Stomach (tissue), 9 donors: ENCODE results near the gene CHPF. TPM values are rescaled to one million over a fixed set of nuclear protein-coding genes. Genes with fewer than 3 reads are reported as not detected.

Source experiments
- DNase-seq, 2 donors: peaks; one replicate each; pipeline versions ENCODE4 v3.0.0 to v3.0.0-alpha.2; 2013 to 2019
- H3K27ac ChIP-seq, 5 donors: fragments of 200-600 bp in 4 of 5; sonication (generic) in 4 of 5; one replicate each; pipeline ENCODE4 v1.5.1; 2013 to 2019; ENCODE audit warnings: mild to moderate bottlenecking in 1 of 5, moderate library complexity in 1 of 5
- H3K27me3 ChIP-seq, 3 donors: fragments of 200-600 bp; sonication (generic); one replicate each; pipeline ENCODE4 v1.5.1; 2017 to 2019; ENCODE audit warnings: mixed run types in 1 of 3
- H3K36me3 ChIP-seq, 4 donors: fragments of 200-600 bp; sonication (generic); 1 replicate in 3 of 4; 2 replicates in 1 of 4; pipeline ENCODE4 v1.5.1; 2016 to 2019
- H3K4me1 ChIP-seq, 4 donors: fragments of 200-600 bp; sonication (generic); one replicate each; pipeline ENCODE4 v1.5.1; 2016 to 2019
- H3K4me3 ChIP-seq, 4 donors: fragments of 200-600 bp; sonication (generic) in 3 of 4; one replicate each; pipeline ENCODE4 v1.5.1; 2016 to 2019; ENCODE audit warnings: mild to moderate bottlenecking in 1 of 4
- H3K9me3 ChIP-seq, 4 donors: fragments of 200-600 bp; sonication (generic); one replicate each; pipeline ENCODE4 v1.5.1; 2016 to 2019
- CTCF ChIP-seq, 7 experiments: fragments of 450-650 bp in 4 of 7; fragments of 200-600 bp in 3 of 7; sonication (generic) in 3 of 7; IDR thresholded peaks; one replicate each; pipeline ENCODE4 v1.5.1; 2016 to 2019; ENCODE audit warnings: antibody characterized with exemption in 7 of 7, control low read depth in 2 of 7, mild to moderate bottlenecking in 1 of 7
- EP300 ChIP-seq: sonication (generic); formaldehyde crosslinking; IDR thresholded peaks from one replicate; pipeline ENCODE4 v1.6.1; 2017; ENCODE audit warnings: antibody characterized with exemption
- POLR2A ChIP-seq, 4 donors: fragments of 450-650 bp; IDR thresholded peaks; one replicate each; pipeline ENCODE4 v1.6.1; 2016; ENCODE audit warnings: antibody characterized with exemption in 4 of 4, control low read depth in 2 of 4, mild to moderate bottlenecking in 1 of 4, moderate library complexity in 1 of 4
- POLR2AphosphoS5 ChIP-seq, 3 donors: sonication (generic); formaldehyde crosslinking; IDR thresholded peaks; one replicate each; pipeline ENCODE4 v1.6.1; 2016; ENCODE audit warnings: antibody characterized with exemption in 3 of 3
- WGBS, 5 donors: extraction: QIAGEN DNeasy Blood & Tissue Kit in 3 of 5; methylation state at CpG; one replicate each; pipeline versions ENCODE4 v1.1.5 to v1.1.7; 2013 to 2018; 5-methylcytosine and 5-hydroxymethylcytosine counted together
- intact Hi-C: fragments of 100-400 bp; cut with DNase I; formaldehyde crosslinking; loops from one replicate; pipeline ENCODE4 v1.15.1; 2023; ENCODE audit warnings: low total_unique reads
- polyA plus RNA-seq, 3 donors: library from polyadenylated mRNA; stranded (reverse); fragments of 200-250 nt; gene quantifications; one replicate each; pipeline ENCODE4 v1.2.3, GENCODE V29; 2013
- total RNA-seq, 5 donors: library from RNA; depleted of rRNA; stranded (reverse); fragments of >200 nt; gene quantifications; one replicate each; pipeline versions ENCODE4 v1.1.0 to v1.2.3, GENCODE V29; 2014 to 2016
- donor health status: healthy with polysubstance abuse.
- donor health status: Bipolar disorder and iron deficiency.
- donor health status: healthy.

The CHPF gene
- total and polyA plus RNA-seq, 8 donors, result 10.8 to 119 (median 45.7) TPM

- H3K27me3 ChIP-seq, result peaks cover 0 to 62% (median 30%) of the 10 kb centered on the region in 3 donors
- H3K27ac ChIP-seq, result no peak overlapping the region
- peaks cover 0 to 18% (median 9%) of the 10 kb centered on the region in 4 donors for H3K4me1 ChIP-seq
- WGBS, 5 donors, result 64 to 72% (median 69%) methylated on average over 14 to 20 of the region's 20 CpGs
- intact Hi-C loops, result loop anchor here (5.0 to 10.0 kb wide), 2 partner anchors 40 to 127 kb away; no protein-coding TSS in a partner anchor
- TF ChIP-seq EP300, result no peak
- no peak for TF ChIP-seq POLR2AphosphoS5 (IDR thresholded peaks at IDR 0.05)
- TF ChIP-seq POLR2A (IDR thresholded peaks at IDR 0.05), result no peak
- TF ChIP-seq CTCF (IDR thresholded peaks at IDR 0.05), result no peak
- no peaks in the 10 kb centered on the region for H3K9me3 ChIP-seq
- no peaks in the 10 kb centered on the region for H3K36me3 ChIP-seq
- H3K4me3 ChIP-seq, result no peak overlapping the region
- DNase-seq, result no peak
Measured at GRCh38 chr2:219531639-219532377, 11.8 kb downstream of the CHPF start.

- TF ChIP-seq POLR2A (IDR thresholded peaks at IDR 0.05), result no peak
- TF ChIP-seq EP300, result no peak
- peak in 6 of 7 experiments; percentile 62 to 98 (median 94) for TF ChIP-seq CTCF (IDR thresholded peaks at IDR 0.05)
- TF ChIP-seq POLR2AphosphoS5 (IDR thresholded peaks at IDR 0.05), result peak in 1 of 3 donors; percentile 58
- intact Hi-C loops, result loop anchor here (5.0 to 10.0 kb wide), 2 partner anchors 38 to 126 kb away; no protein-coding TSS in a partner anchor
- Histone ChIP-seq H3K27me3 (peaks cover 0 to 77% (median 44%) of the 10 kb centered on the region in 3 donors), H3K4me1 (peaks cover 0 to 19% (median 11%) of the 10 kb centered on the region in 4 donors), H3K27ac (no peak overlapping the region), H3K36me3 (no peaks in the 10 kb centered on the region), H3K9me3 (no peaks in the 10 kb centered on the region), H3K4me3 (peak overlapping the region in 1 of 4 donors; percentile 14)
- WGBS, 5 donors, result 12 to 18% (median 14%) methylated on average over 18 to 21 of the region's 21 CpGs
- peak; percentile 85 to 95 for DNase-seq
Measured at GRCh38 chr2:219530048-219530963, 13.3 kb downstream of the CHPF start.

- peaks cover 0 to 98% (median 64%) of the 10 kb centered on the region in 3 donors for H3K27me3 ChIP-seq
- no peak for TF ChIP-seq CTCF (IDR thresholded peaks at IDR 0.05)
- TF ChIP-seq POLR2A (IDR thresholded peaks at IDR 0.05), result no peak
- TF ChIP-seq EP300, result no peak
- TF ChIP-seq POLR2AphosphoS5 (IDR thresholded peaks at IDR 0.05), result no peak
- no peaks in the 10 kb centered on the region for H3K36me3 ChIP-seq
- H3K9me3 ChIP-seq, result no peaks in the 10 kb centered on the region
- intact Hi-C loops, result loop anchor here (5.0 kb wide), 1 partner anchor 50 kb away; no protein-coding TSS in a partner anchor
- H3K4me1 ChIP-seq, result peaks cover 8 to 30% (median 20%) of the 10 kb centered on the region in 4 donors
- DNase-seq, result no peak
- 41 to 57% (median 50%) methylated on average over 5 of the region's 5 CpGs for WGBS, 5 donors
- no peak overlapping the region for H3K4me3 ChIP-seq
- no peak overlapping the region for H3K27ac ChIP-seq
Measured at GRCh38 chr2:219527472-219527871, 16.1 kb downstream of the CHPF start.

- peaks cover 0 to 98% (median 68%) of the 10 kb centered on the region in 3 donors for H3K27me3 ChIP-seq
- WGBS, 5 donors, result 15 to 27% (median 20%) methylated on average over 1 to 6 of the region's 6 CpGs
- H3K4me1 ChIP-seq, result peaks cover 12 to 34% (median 25%) of the 10 kb centered on the region in 4 donors
- no peak overlapping the region for H3K27ac ChIP-seq
- H3K4me3 ChIP-seq, result no peak overlapping the region
- H3K9me3 ChIP-seq, result no peaks in the 10 kb centered on the region
- DNase-seq, result peak; percentile 55 to 76
- intact Hi-C loops, result loop anchor here (5.0 kb wide), 1 partner anchor 50 kb away; no protein-coding TSS in a partner anchor
- no peak for TF ChIP-seq POLR2AphosphoS5 (IDR thresholded peaks at IDR 0.05)
- TF ChIP-seq EP300, result no peak
- no peak for TF ChIP-seq POLR2A (IDR thresholded peaks at IDR 0.05)
- no peak for TF ChIP-seq CTCF (IDR thresholded peaks at IDR 0.05)
- no peaks in the 10 kb centered on the region for H3K36me3 ChIP-seq
Measured at GRCh38 chr2:219527076-219527394, 16.6 kb downstream of the CHPF start.
